ENCODE measurements around the gene SYTL3.
"Not testable (repeated sequence)": the region's sequence is repeated elsewhere in the genome, so short reads cannot be mapped to it uniquely, and the experiment has no call there.

- not testable (repeated sequence) for TF ChIP-seq CTCF (IDR thresholded peaks at IDR 0.05; ENCODE audit: low read length); EZH2 (IDR thresholded peaks at IDR 0.05; ENCODE audit: borderline replicate concordance, low read length)
Measured at GRCh38 chr6:158656986-158657385, 7.1 kb downstream of the SYTL3 start.
